Epidermal melanocyte (primary cell): ENCODE results near the gene SRCIN1.

Source experiments
- DNase-seq: peaks from one replicate; pipeline ENCODE4 v3.0.0; 2011; ENCODE audit warnings: low spot score; ENCODE audit not compliant: insufficient read length

The SRCIN1 gene

DNA sequence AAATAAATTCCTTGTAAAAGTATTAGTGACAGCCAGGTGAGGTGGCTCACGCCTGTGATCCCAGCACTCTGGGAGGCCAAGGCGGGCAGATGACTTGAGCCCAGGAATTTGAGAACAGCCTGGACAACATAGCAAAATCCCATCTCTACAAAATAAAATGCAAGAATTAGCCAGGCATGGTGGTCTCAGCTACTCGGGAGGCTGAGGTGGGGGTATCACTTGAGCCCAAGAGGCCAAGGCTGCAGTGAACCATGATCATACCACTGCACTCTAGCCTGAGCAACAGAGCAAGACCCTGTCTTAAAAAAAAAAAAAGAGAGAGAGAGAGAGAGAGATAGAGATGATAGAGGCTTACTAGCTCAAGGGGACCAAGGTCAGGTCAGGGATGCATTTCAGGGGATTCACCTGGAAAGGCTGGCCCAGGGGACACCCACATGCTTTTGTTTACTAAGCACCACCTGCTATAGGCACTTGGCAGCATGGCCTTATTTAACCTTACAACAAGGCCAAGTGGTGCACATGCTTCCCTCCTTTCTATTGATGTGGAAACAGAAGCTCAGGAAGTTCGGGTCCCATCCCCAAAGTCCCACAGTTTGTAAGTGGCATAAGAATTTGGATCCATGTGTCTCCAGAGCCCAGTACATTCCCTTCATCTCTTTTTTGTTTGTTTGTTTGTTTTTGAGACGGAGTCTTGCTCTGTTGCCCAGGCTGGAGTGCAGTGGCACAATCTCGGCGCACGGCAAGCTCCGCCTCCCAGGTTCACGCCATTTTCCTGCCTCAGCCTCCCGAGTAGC is 12.4 kb upstream of the SRCIN1 start:
- no peak for DNase-seq

DNA sequence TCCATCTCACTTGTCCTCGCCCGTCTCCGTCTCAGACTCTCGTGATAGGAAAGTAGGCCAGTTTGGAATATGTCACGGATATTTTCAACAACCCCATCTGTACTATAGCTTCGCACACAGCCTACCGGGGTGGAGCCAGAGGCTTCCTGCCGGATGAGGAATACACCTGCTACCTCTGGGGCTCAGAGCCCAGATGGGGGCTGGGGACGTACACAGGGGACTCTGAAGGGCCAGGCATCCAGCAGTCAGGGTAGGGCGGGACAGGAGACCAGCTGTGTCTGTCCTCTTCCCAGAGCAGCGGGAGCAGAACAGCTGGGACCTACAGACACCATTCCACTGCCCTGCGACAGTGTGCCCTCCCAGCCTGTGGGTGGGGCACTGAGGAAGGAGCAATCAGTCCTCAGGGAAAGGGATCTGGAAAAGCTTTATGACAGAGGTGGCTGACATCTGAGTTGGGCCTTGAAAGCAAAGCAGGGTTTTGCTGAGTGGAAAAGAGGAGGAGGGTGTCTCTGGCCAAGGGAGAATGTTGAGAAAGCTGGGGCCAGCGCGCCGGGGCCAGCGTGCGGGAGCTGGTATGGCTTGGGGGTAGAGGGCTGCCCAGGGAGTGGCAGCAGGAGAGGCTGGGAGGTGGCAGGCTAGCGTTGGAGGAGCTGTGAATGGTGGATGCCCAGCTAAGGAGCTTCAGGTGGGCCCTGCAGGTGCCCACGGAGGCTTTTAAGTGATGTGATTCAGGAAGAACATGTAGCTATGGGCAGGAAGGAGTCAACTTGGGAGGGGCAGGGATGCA is 11.5 kb upstream of the SRCIN1 start:
- DNase-seq, result no peak

DNA sequence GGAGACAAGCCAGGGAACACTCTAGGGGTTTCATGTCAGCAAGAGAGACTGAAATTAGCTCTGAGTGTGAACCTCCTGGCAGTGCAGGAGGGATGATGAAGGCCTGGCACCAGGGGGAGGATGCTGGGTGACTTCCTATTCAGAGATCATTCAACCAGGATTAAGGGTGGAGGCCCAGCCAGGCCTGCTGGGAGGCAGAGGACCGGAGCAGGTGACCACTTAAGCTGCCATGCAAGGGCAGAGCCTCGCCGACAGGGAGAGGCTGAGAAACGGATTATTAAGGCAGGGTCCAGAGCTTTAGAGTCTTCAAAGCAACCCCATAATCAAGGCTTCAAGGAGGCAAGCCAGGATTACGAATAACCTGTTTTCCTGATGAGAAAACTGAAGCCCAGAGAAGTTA is 10.6 kb upstream of the SRCIN1 start:
- DNase-seq, result no peak

DNA sequence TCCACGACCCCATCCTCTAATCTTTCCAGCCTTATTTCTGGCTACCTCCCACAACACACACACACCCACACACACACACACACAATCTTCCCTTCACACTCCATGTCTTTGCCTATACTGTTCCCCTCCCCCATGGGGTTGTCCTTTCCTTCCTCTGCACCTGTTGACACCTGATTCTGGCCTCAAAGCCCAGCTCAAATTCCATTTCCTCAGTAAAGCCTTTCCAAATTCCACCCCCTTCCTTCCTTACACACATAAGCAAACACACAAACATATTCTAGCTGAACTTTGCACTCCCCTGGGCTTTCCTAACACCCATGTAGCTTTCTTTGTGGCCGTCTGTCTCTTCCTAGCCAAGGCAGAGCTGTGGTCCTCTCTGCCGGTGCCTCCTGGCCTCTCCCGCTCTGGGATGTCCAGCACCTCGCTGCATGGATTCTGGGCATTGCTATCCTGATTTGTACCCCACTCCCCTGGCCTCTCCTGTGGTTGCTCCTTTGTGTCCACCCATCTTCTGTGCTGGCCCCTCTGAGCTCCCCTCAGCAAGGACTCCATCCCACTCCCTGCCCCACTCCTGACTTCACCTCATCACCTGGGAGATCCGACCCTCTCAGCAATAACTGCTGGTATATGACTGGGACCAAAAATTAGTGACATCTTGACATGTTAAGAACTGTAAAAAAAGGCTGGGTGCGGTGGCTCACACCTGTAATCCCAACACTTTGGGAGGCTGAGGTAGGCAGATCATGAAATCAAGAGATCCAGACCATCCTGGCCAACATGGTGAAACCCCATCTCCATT is 8.4 kb upstream of the SRCIN1 start:
- no peak for DNase-seq

DNA sequence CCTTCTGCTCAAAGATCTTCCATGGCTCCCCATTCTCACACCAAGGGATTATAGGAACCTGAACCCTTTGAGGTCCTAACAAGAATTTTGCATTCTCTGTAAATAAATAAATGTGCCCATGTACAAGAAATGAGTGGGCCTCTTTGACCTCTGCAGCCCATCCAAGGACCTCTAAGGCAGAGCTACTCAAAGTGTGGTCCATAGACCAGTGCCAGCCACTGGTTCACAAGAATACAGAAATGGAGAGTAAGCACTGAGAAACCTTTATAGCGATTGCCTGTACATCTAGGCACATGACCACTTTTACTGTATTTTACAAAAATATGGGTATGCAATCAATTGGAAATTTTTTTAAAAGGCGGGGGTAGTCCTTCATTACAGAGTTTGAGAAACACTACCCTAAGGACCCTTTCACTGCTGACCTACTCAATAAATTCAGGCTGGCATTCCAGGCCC is 7.8 kb upstream of the SRCIN1 start:
- no peak for DNase-seq

DNA sequence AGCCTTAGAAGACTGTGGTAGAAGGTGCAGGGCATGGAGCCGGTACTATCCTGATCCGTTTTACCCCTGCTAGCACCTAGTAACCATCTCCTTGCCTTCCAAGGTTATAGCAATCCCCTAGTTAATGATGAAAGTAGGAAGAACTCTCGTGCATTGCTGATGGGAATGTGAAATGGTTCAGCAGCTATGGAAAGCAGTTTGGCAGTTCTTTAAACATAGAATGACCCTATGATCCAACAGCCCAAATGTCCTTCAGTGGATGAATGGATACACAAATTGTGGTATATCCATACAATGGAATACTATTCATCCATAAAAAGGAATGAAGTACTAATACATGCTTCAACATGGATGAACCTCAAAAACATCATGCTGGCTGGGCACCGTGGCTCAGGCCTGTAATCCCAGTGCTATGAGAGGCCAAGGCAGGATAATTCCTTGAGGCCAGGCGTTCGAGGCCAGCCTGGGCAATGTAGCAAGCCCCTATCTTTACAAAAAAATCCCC is 6.2 kb upstream of the SRCIN1 start:
- no peak for DNase-seq

DNA sequence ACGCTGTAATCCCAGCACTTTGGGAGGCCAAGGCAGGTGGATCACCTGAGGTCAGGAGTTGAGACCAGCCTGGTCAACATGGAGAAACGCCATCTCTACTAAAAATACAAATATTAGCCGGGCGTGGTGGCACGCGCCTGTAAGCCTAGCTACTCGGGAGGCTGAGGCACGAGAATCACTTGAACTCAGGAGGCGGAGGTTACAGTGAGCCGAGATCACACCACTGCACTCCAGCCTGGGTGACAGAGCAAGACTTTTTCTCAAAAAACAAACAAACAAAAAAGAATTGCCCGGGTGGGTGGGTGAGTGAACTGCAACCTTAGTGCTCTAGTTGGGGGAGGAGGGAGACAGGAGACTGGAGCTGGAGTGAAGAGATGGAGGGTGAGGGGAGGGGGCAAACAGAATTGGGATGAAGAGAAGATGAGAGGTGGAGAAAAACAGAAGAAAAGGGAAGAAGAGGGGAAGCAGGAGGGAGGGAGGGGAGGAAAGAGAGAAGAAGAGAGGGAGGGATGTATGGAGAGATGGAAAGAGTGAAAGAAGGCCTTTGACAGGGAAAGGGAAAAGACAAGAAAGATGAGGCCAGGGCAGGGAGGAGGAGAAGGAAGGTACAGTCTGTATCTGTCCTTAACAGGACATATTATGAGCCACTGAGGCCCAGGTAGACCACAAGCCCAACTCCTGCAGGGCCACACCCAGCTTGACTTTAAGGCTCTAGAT is 5.5 kb upstream of the SRCIN1 start:
- DNase-seq, result no peak

DNA sequence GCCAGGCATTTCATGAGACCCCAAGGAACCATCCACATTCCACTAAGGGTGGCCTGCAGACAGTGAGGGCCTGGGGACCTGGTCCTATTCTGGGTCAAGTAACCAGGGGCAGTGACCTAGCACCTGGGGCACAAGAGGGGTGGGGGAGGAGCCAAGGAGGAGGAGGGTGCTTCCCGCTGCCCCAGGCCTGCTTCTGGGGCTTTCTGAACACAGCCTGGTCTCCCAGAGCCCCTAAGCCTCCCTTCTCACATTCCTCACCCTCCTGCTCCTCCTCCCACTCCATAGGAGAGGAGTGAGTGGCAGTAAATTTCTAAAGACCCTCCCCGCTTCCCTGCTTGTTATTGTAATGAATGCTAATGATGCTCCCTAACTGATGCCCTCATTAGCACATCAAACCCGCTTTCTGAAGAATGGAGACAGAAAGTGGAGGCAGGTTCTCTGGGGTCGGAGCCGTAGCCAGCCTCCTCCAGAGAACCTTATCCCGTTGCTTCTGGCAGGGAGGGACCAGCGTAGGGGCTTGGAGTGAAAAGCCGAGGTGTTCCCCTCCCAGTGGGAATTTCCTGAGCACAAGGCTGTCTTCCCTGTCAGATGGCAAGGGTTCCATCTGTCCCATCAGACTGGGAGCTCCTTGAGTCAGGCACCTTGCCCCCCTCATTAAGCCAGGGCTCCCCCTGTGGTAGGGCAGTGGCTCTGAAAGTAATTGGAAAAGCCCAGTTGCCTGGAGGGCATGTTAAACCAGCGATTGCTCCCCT is 3.7 kb upstream of the SRCIN1 start:
- DNase-seq, result no peak

DNA sequence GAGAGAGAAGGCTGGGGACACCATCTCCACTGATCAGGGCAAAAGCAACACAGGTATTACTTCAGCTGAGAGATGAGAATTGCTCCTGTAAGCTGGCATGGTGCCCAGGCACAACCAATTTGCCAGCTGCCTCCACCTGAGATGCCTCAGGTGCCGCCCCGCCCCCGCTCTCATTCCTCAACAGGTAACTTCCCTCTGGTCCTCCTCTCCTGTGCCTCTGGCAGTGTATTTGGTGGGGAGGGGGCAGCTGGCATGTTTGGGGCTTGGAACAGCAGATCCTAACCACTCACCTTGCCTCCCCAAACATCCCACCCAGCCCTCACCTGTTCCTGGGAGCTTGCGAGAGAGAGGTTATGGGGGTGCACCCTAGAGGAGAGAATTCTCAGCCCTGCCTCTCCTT is 2.9 kb upstream of the SRCIN1 start:
- DNase-seq, result no peak

DNA sequence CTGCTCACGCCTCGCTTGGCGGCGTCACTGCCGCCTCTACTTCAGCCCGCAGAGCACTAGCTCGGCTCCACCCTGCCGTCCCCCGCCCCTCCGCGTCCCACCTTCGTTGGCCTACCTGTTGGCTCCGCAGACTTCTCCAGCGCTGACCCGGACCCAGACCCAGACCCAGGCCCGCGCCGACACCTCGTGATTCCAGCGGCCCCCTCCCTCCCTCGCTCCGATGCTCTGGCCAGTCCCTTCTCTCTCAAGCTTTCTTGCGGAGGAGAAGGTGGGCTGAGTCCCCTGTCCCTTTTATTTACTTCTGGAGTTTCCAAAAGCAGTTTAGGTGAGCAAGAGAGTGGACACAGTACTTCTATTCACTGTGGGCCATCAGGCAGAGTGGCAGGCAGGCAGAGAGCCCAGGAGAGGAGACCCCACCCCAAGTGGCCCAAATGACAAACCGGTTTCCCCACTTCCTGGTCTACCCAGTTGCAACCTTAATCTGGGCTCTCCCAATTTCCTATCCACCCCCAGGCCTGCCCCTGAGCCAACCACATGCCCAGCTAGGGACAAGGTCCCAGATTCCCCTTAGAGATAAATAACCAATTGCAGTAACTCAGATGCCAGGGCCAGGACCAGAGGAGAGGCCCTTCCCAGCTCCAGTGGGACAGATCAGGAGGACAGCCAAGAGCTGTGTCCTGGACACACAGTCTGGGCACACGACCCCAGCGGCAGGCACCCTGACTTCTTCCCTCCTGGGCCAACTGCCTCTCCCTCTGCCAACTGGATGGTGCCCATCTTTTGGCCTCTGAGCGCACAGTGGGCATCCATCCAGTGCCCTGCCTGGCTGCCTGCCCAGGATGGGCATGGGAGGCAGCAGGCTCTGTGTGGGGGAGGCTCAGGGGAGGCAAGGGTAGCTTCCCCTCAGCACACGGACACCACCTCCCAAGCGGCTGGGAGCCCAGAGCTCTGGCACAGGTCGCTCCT is 1.2 kb upstream of the SRCIN1 start:
- DNase-seq, result no peak

DNA sequence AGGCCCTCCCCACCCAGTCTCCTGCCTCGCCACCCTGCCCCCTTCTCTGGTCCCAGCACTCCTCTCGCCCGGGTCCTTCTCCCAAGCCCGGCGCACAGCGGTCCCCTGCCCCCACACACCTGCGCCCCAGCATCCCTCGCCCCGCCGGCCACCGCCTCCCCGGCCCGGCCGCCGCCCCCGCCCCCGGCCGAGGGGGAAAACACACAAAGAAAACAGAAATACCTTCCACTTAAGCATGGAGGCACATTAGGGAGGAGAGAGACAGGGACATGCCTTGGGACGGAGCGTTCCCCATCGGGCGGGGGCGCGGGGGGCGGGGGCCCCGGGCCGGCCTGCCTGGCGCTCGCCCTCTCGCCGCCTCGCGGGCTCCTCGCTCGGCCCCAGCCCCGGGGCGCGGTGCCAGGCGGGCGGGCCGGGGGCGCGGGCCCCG is 326 bp downstream of the SRCIN1 start:
- no peak for DNase-seq

DNA sequence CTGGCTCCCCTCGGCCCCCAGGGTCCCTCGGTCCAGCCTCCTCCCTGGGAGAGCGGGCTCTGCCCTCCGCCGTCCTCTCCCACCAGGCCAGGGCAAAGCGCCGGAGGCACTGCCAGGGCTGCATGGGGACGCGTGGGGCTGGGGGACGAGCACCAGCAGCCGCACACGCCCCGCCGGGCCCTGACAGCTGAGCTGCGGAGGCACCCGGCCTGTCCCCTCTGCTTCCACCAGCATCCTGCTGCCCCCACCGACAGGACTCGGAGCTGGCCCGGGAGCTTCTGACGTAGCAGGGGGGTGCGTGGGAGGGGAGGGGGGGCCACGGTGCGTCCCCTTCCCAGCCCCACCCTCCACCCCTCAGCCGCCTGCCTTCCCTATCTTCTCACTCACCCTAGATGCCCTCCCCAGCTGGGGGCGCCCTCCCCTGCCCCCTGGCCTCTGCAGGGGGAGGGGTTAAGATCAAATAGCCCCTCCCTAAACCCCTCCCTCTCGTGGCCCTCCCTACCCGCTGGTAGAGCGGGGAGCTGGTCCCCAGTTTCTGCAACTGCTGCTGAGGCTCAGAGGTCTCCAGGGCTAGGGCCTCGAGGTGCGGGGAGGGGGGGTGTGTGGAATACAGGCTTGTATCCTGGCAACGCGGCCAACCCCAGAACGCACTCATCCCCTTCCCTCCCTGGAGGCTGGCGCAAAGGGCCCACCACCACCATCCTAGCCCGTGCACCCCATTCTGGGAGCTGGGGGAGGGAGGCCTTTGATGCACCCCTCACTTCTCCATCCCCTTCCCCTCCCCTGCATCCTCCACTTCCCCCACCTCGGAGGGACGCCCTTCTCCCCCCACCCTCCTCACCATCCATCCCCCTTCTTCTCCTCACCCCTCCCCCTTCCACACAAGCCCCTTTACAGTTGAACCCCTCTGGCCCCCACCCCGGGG is 1.0 kb downstream of the SRCIN1 start:
- DNase-seq, result no peak

DNA sequence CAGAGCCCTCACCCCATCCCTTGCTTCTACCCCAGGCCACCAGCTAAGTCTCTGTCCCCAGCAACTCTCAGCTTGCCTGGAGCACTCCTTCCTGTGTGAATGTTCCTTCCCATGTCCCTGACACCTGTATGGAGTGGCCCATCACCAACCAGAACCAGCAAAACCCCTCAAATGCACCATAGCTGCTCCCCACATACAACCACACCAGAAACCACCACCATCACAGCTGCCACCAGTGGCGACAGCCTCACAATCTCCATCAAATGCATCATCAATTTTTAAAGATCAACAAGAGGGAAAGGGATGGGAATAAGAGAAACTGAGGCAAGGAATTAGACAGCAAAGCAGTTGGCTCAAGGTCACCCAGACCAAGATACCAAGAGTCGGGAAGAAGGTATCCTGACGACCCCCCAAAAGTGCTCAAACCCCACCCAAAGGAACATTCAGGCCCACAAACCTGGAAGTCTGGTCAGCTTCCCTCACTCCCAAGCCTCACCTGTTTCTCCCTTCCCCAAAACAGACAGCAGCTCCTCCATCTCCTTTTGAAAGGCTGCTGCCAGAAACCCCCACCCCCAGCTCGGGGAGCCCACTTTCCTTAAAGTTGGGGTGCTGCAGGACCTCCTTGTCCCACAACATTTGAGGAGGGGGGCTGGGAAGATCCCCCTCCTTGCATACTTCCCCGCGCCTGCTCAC is 1.8 kb downstream of the SRCIN1 start:
- DNase-seq, result no peak

DNA sequence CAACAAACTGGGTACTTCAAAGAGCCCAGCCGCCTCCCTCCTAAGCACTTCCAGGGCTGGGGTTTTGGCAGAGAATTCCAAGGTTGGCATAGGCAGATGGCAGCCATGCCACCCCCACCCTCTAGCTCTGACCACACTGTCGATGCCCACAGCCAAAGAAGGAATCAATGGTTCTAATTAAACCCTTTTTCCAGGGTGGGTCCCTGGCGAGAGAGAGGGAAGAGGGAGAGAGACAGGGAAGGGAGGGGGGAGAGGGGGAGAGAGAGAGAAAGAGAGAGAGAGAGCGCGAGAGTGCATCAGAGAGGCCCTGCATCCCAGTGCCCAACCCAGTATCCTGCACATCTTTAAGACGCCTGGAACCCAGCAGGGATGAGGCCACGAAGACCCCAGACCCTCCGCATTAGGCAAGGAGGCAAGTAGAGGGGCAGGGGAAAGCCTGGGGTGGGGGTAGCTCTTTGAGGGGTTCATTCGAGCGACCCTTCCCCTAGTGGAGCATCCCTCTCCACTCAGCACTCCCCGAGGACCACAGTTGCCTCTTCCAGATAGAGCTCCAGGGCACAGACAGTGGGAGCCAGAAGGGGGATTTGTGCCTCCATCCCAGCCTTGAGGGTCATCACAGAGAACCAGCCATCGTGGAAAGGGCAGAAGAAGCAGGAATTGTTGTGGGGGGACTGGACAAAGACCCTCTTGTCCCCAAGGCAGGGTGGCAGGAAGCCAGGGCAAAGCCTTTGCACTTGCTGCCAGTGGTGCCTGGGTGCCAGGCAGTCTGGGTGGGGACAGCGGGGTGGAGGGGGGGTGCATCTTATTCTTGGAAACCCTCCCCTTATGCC is 2.6 kb downstream of the SRCIN1 start:
- no peak for DNase-seq

DNA sequence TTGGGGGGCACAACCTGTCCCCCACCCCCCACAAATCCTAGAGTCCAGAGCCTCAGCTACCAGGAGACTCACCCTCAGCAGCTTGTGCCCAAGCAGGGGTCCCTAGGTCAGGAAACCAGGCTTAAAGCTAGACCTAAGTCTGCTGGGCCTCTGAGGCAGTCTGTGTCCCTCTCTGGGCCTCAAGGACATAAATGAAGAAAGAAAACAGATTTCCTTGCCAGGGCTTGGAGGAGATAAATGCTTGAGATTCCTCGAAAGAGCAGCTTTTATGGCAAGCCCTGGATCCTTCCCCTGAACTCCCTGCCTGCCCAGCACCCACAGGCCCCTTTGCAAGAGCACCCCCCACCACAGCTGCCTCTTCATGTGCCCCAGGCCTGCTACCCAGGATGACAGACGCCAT is 3.3 kb downstream of the SRCIN1 start:
- no peak for DNase-seq

DNA sequence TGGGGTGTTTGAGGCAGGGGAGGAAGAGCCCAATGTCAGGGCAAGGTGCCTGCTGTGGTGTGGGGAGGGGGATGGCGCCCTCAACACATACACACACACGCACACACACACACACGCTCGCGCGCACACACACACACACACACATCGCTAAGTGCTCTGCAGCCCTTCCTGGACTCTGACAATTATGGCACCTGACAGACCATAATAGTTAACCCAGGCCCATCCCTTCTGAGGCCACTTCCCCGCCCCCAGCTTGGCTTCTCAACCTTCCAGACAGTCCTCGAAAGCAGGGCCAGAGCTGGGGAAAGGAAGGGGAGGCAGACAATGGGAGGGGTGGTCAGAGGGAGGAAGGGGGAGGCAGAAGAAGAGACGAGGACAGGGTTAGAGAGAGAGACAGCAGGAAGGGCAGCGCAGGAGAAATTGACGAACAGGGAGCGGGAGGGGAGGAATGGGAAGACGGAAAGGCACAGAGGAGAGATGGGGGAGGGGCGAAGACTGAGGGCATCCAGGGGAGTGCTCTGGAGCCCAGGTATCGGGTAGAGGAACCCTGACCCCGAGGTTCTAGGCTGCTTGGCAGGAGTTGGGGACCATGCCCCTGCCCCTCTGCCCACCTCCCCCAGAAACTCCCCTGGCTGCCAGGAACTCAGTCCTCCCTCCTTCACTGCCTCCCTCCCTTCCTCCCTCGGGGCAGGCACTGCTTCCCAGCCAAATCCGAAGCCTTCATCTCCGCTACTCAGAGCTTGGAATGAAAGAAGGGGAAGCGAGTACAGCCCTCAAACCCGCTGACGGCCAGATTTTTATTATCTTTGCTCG is 4.0 kb downstream of the SRCIN1 start:
- DNase-seq, result no peak
